Measurements from ENCODE around the gene RAPGEFL1.

Gene RAPGEFL1

GRCh38 chr17:40174514-40174913, 2.8 kb upstream of the RAPGEFL1 start:
- Histone ChIP-seq H3K36me3 (ENCODE audit: control insufficient read depth, insufficient read depth, low read length) (peaks cover 52% of the 10 kb centered on the region), H3K4me3 (ENCODE audit: low read depth, low read length) (no peak overlapping the region), H3K4me1 (ENCODE audit: control insufficient read depth, insufficient read depth, low read length) (peaks cover 13% of the 10 kb centered on the region), H3K9me3 (ENCODE audit: control insufficient read depth, insufficient read depth, low read depth, low read length) (no peaks in the 10 kb centered on the region), H3K27me3 (ENCODE audit: control insufficient read depth, insufficient read depth, low read length) (no peaks in the 10 kb centered on the region), H3K27ac (ENCODE audit: low read depth, low read length) (no peak overlapping the region), H3K9ac (ENCODE audit: low read length) (no peak overlapping the region)

GRCh38 chr17:40175928-40176753, 1.1 kb upstream of the RAPGEFL1 start:
- Histone ChIP-seq H3K4me3 (ENCODE audit: low read depth, low read length) (no peak overlapping the region), H3K9me3 (ENCODE audit: control insufficient read depth, insufficient read depth, low read depth, low read length) (no peaks in the 10 kb centered on the region), H3K4me1 (ENCODE audit: control insufficient read depth, insufficient read depth, low read length) (peaks cover 25% of the 10 kb centered on the region), H3K9ac (ENCODE audit: low read length) (no peak overlapping the region), H3K36me3 (ENCODE audit: control insufficient read depth, insufficient read depth, low read length) (peaks cover 36% of the 10 kb centered on the region), H3K27ac (ENCODE audit: low read depth, low read length) (no peak overlapping the region), H3K27me3 (ENCODE audit: control insufficient read depth, insufficient read depth, low read length) (no peaks in the 10 kb centered on the region)

DNA sequence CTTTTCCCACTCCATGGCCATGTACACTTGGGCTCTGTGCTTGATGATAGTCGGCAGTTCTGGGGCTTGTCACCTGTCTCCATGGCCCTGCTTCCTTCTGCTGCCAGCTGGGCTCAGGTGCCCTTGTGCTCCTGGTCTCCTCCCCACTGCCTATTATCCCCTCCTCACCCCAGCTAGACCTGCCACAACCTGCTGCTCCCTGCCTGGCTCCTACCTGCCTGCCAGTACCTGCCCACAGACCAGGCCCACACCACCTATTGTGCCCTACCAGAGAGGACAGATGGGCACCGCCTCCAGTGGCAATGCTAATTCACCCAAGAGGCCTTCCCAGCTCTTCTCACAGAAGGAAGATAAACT, 538 bp upstream of the RAPGEFL1 start:
- no peak overlapping the region for H3K27ac ChIP-seq (ENCODE audit: low read depth, low read length)
- peak overlapping the region; percentile 24 for H3K9ac ChIP-seq (ENCODE audit: low read length)
- no peaks in the 10 kb centered on the region for H3K9me3 ChIP-seq (ENCODE audit: control insufficient read depth, insufficient read depth, low read depth, low read length)
- peaks cover 34% of the 10 kb centered on the region for H3K36me3 ChIP-seq (ENCODE audit: control insufficient read depth, insufficient read depth, low read length)
- H3K4me3 ChIP-seq (ENCODE audit: low read depth, low read length), result peak overlapping the region; percentile 35; the same call in 1 of the 2 replicates
- no peaks in the 10 kb centered on the region for H3K27me3 ChIP-seq (ENCODE audit: control insufficient read depth, insufficient read depth, low read length)
- H3K4me1 ChIP-seq (ENCODE audit: control insufficient read depth, insufficient read depth, low read length), result peaks cover 25% of the 10 kb centered on the region

- H3K4me3 ChIP-seq (ENCODE audit: low read depth, low read length), result peak overlapping the region; percentile 66
Observed at GRCh38 chr17:40178021-40178601, 841 bp downstream of the RAPGEFL1 start.

GRCh38 chr17:40178660-40179059, 1.4 kb downstream of the RAPGEFL1 start:
- Histone ChIP-seq H3K27me3 (ENCODE audit: control insufficient read depth, insufficient read depth, low read length) (no peaks in the 10 kb centered on the region), H3K9me3 (ENCODE audit: control insufficient read depth, insufficient read depth, low read depth, low read length) (no peaks in the 10 kb centered on the region), H3K4me1 (ENCODE audit: control insufficient read depth, insufficient read depth, low read length) (peaks cover 25% of the 10 kb centered on the region), H3K36me3 (ENCODE audit: control insufficient read depth, insufficient read depth, low read length) (peaks cover 16% of the 10 kb centered on the region), H3K9ac (ENCODE audit: low read length) (peak overlapping the region; percentile 11), H3K27ac (ENCODE audit: low read depth, low read length) (no peak overlapping the region), H3K4me3 (ENCODE audit: low read depth, low read length) (peak overlapping the region; percentile 66)

More at GRCh38 chr17:40178021-40178601, 841 bp downstream of the RAPGEFL1 start:
- Histone ChIP-seq H3K36me3 (ENCODE audit: control insufficient read depth, insufficient read depth, low read length) (peaks cover 21% of the 10 kb centered on the region), H3K4me1 (ENCODE audit: control insufficient read depth, insufficient read depth, low read length) (peaks cover 25% of the 10 kb centered on the region), H3K27me3 (ENCODE audit: control insufficient read depth, insufficient read depth, low read length) (no peaks in the 10 kb centered on the region), H3K27ac (ENCODE audit: low read depth, low read length) (no peak overlapping the region), H3K9ac (ENCODE audit: low read length) (peak overlapping the region; percentile 11), H3K9me3 (ENCODE audit: control insufficient read depth, insufficient read depth, low read depth, low read length) (no peaks in the 10 kb centered on the region)

DNA sequence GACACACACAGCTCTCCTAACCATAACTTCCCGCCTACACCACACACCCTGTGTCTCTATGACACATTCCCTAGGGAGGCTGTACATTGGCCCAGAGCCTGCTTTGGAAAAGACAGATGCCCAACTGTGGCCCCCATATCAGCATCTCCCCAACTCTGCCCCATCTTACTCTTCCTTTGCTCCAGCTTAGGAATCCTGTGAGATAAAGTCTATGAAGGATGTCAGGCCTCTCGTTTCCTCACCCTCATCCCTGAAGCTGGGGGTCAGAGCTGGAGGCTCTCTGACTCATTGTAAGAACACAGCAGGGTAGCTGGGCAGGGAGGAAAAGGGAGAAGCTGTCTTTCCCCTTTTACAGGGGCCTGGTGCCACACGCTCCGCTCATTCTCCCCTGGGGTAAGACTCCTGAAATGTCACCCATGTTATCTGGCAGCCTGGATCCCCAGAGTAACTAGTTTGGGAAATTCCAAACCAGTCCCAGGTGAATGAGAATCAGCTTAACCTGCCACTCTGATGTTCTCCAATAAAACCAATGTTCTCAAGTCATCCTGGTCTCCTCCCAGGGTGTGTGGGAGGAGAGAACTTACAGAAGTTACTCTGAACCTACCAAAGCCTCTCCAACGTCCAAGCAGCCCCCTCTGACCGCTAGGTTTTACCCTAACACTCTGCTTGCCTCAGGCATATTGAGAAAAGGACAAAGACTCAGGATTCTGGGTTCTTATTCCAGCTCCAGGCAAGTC, 2.8 kb downstream of the RAPGEFL1 start:
- Histone ChIP-seq H3K36me3 (ENCODE audit: control insufficient read depth, insufficient read depth, low read length) (peaks cover 13% of the 10 kb centered on the region), H3K9ac (ENCODE audit: low read length) (no peak overlapping the region), H3K9me3 (ENCODE audit: control insufficient read depth, insufficient read depth, low read depth, low read length) (no peaks in the 10 kb centered on the region), H3K4me3 (ENCODE audit: low read depth, low read length) (no peak overlapping the region), H3K4me1 (ENCODE audit: control insufficient read depth, insufficient read depth, low read length) (peaks cover 25% of the 10 kb centered on the region), H3K27me3 (ENCODE audit: control insufficient read depth, insufficient read depth, low read length) (no peaks in the 10 kb centered on the region), H3K27ac (ENCODE audit: low read depth, low read length) (no peak overlapping the region)

DNA sequence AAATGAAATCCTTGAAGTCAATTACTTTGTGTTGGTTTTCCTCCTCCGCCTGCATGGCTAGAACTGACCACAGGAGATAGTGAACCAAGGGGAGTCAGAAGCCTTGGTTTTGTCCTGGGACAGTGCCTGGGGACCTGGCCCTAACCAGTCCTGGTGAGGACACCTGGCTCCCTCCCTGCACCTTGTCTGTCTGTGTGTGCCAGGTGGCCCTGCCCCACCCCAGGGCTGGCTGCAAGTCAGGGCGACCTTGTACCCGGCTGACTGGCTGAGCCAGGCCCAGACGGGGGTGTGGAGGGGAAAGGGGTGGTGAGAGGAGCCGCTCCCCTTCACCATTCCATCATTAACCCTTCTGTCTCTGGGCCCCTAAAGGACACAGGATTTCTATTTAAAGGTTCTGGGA, 3.4 kb downstream of the RAPGEFL1 start:
- no peak overlapping the region for H3K4me3 ChIP-seq (ENCODE audit: low read depth, low read length)
- peaks cover 13% of the 10 kb centered on the region for H3K36me3 ChIP-seq (ENCODE audit: control insufficient read depth, insufficient read depth, low read length)
- H3K9me3 ChIP-seq (ENCODE audit: control insufficient read depth, insufficient read depth, low read depth, low read length), result no peaks in the 10 kb centered on the region
- peaks cover 25% of the 10 kb centered on the region for H3K4me1 ChIP-seq (ENCODE audit: control insufficient read depth, insufficient read depth, low read length)
- no peaks in the 10 kb centered on the region for H3K27me3 ChIP-seq (ENCODE audit: control insufficient read depth, insufficient read depth, low read length)
- H3K27ac ChIP-seq (ENCODE audit: low read depth, low read length), result no peak overlapping the region
- no peak overlapping the region for H3K9ac ChIP-seq (ENCODE audit: low read length)

GRCh38 chr17:40181205-40181604, 3.9 kb downstream of the RAPGEFL1 start:
- Histone ChIP-seq H3K9me3 (ENCODE audit: control insufficient read depth, insufficient read depth, low read depth, low read length) (no peaks in the 10 kb centered on the region), H3K4me1 (ENCODE audit: control insufficient read depth, insufficient read depth, low read length) (peaks cover 25% of the 10 kb centered on the region), H3K9ac (ENCODE audit: low read length) (no peak overlapping the region)

GRCh38 chr17:40182606-40183005, 5.3 kb downstream of the RAPGEFL1 start:
- no peak overlapping the region for H3K9ac ChIP-seq (ENCODE audit: low read length)
- H3K4me1 ChIP-seq (ENCODE audit: control insufficient read depth, insufficient read depth, low read length), result peaks cover 18% of the 10 kb centered on the region
- H3K36me3 ChIP-seq (ENCODE audit: control insufficient read depth, insufficient read depth, low read length), result peaks cover 4% of the 10 kb centered on the region; the same call in 1 of the 2 replicates
- H3K27me3 ChIP-seq (ENCODE audit: control insufficient read depth, insufficient read depth, low read length), result no peaks in the 10 kb centered on the region
- H3K9me3 ChIP-seq (ENCODE audit: control insufficient read depth, insufficient read depth, low read depth, low read length), result no peaks in the 10 kb centered on the region
- no peak overlapping the region for H3K4me3 ChIP-seq (ENCODE audit: low read depth, low read length)
- no peak overlapping the region for H3K27ac ChIP-seq (ENCODE audit: low read depth, low read length)

More at GRCh38 chr17:40181205-40181604, 3.9 kb downstream of the RAPGEFL1 start:
- Histone ChIP-seq H3K4me3 (ENCODE audit: low read depth, low read length) (no peak overlapping the region), H3K27ac (ENCODE audit: low read depth, low read length) (no peak overlapping the region), H3K27me3 (ENCODE audit: control insufficient read depth, insufficient read depth, low read length) (no peaks in the 10 kb centered on the region), H3K36me3 (ENCODE audit: control insufficient read depth, insufficient read depth, low read length) (peaks cover 13% of the 10 kb centered on the region)

DNA sequence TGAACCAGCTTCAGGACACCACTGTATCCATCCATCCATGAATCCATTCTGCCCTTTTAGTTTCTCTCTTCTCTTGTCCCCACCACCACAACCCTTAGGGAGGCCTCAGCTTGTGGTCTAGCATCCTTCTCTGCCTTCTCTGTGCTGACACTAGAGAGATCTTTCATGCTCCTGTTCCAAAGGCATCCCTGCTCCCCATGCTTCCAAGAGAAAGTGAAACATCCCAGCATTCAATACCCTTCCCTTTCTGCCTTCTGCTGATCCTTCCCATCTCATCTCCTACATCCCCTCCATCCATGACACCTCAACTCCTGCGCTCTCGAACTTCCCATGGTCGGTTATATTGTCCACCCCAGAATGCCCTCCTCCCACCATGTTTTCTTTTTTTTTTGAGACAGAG, 10.0 kb downstream of the RAPGEFL1 start:
- Histone ChIP-seq H3K9me3 (ENCODE audit: control insufficient read depth, insufficient read depth, low read depth, low read length) (no peaks in the 10 kb centered on the region), H3K27me3 (ENCODE audit: control insufficient read depth, insufficient read depth, low read length) (no peaks in the 10 kb centered on the region), H3K27ac (ENCODE audit: low read depth, low read length) (no peak overlapping the region), H3K4me3 (ENCODE audit: low read depth, low read length) (no peak overlapping the region), H3K36me3 (ENCODE audit: control insufficient read depth, insufficient read depth, low read length) (peaks cover 13% of the 10 kb centered on the region), H3K4me1 (ENCODE audit: control insufficient read depth, insufficient read depth, low read length) (peaks cover 10% of the 10 kb centered on the region), H3K9ac (ENCODE audit: low read length) (no peak overlapping the region)

GRCh38 chr17:40188694-40189093, 11.4 kb downstream of the RAPGEFL1 start:
- Histone ChIP-seq H3K9ac (ENCODE audit: low read length) (no peak overlapping the region), H3K27ac (ENCODE audit: low read depth, low read length) (no peak overlapping the region), H3K36me3 (ENCODE audit: control insufficient read depth, insufficient read depth, low read length) (peaks cover 13% of the 10 kb centered on the region), H3K4me3 (ENCODE audit: low read depth, low read length) (no peak overlapping the region), H3K4me1 (ENCODE audit: control insufficient read depth, insufficient read depth, low read length) (peaks cover 11% of the 10 kb centered on the region), H3K27me3 (ENCODE audit: control insufficient read depth, insufficient read depth, low read length) (no peaks in the 10 kb centered on the region), H3K9me3 (ENCODE audit: control insufficient read depth, insufficient read depth, low read depth, low read length) (no peaks in the 10 kb centered on the region)
